Measurements from ENCODE around the gene CNGB1.
"Not testable (repeated sequence)": the region's sequence is repeated elsewhere in the genome, so short reads cannot be mapped to it uniquely, and the experiment has no call there.

CNGB1 gene

DNA sequence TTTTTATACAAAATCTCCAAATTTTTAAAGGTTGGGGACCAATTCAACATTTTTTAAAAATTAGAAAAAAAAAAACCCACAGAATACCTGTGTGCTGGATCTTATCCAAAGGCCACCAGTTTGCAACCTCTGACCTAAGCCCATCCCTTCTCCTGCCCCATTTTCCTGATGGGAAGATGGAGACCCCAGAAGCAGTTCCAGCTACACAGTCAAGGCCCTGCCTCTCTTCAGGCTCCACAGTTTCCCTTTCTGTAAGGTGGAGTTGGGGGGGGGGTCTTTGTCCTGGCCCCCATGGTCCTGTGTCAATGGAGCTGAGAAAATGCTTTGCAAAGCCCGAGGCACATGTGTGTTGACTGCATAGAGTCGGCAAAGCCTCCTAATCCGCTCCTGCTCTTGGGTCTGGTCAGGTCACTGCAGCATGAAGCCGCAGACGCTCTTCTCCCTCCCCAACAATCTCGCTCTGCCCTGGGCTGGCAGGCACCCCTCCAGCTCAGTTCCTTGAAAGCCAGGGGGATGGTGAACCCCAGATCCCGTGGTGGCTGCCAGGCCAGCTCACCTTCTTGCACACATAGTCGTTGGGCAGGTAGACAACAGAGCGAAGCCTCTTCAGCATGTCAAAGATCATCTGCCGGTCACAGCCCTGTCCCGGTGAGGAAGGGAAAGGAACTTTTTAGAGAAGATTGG lies 70.0 kb downstream of the CNGB1 start:
- DNase-seq, result no peak

GRCh38 chr16:57899771-57900661 lies 70.9 kb downstream of the CNGB1 start:
- DNase-seq, result peak; percentile 48 to 62 (median 55)

DNA sequence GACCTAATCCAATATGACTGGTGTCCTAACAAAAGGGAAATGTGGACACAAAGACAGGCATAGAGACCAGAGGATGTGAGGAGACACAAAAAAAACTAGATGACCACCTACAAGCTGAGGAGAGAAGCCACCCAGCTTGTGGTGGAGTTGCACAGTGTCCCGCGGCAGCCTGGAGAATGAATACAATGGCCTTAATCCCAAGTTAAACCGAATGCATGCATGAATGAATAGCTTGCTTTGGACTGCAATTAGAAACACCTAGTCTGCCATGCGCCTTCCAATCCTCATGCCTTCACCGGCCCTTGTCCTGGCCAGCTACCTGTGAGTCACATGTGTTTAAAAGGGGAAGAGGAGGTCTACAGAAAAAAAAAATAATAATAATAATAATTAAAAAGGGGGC lies 72.0 kb downstream of the CNGB1 start:
- DNase-seq, result no peak

DNA sequence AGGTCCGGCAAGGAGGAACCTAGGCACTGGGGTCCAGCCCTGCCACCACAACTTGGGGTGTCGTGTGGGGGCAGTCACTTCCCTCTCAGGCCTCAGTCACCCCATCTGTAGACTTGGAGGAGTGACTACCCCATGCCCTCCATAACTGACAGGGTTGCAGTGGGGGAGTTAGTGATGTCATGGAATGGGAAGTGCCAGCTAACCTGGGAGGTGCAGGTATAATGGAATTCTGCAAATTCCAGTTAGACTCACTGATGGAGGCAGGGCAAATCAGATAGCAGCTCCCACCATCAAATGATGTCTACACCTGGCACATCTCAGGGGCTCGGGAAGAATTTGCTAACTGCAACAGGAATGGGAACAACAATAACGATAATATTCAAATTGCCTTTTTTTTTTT lies 72.9 kb downstream of the CNGB1 start:
- no peak for DNase-seq

- no peak for DNase-seq
These were observed 73.7 kb downstream of the CNGB1 start for GRCh38 chr16:57897053-57897784.

DNA sequence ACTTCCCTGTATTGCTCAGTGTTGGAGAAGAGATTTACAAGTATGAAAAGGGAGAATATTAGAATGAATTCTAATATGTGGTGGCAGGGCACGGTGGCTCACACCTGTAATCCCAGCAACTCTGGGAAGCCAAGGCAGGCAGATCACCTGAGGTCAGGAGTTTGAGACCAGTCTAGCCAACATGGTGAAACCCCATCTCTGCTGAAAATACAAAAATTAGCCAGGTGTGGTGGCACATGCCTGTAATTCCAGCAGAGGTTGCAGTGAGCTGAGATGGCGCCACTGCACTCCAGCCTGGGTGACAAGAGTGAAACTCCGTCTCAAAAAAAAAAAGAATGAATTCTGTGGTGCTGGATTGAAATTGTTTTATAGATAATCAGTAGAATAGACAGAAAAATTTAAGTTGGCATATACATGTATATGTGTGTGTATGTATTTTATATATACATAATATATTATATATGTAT lies 75.8 kb downstream of the CNGB1 start:
- DNase-seq, result not testable (repeated sequence)

DNA sequence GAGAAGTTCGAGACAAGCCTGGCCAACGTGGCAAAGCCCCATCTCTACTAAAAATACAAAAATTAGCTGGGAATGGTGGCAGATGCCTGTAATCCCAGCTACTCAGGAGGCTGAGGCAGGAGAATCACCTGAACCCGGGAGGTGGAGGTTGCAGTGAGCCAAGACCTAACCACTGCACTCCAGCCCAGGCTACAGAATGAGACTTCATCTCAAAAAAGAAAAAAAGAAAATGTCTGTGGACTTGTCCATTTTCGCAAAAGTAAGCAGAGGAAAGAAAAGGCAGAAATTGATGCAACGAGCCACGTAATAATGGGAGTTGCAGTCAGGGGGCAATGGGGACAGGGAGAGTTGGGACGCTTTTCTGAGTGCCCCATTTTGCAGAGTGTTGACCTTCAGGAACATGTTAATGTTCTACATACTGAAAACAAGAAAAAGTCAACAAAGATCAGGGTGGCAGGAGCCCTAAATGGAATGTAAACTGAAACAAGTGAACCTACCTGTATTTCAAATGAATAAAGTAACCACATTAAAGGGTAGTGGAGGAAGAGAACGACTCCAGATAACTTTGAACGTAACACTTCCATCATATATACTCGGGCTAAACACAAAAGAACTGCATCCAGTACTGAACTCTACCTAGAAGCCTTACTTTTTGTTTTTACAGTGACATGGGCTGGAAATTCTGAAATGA lies 76.4 kb downstream of the CNGB1 start:
- DNase-seq, result no peak

- DNase-seq, result no peak
These were observed 77.2 kb downstream of the CNGB1 start for GRCh38 chr16:57893559-57894389.

GRCh38 chr16:57893217-57893558 lies 77.7 kb downstream of the CNGB1 start:
- DNase-seq, result no peak

- no peak for DNase-seq
These were observed 78.4 kb downstream of the CNGB1 start for GRCh38 chr16:57892447-57893096.

DNA sequence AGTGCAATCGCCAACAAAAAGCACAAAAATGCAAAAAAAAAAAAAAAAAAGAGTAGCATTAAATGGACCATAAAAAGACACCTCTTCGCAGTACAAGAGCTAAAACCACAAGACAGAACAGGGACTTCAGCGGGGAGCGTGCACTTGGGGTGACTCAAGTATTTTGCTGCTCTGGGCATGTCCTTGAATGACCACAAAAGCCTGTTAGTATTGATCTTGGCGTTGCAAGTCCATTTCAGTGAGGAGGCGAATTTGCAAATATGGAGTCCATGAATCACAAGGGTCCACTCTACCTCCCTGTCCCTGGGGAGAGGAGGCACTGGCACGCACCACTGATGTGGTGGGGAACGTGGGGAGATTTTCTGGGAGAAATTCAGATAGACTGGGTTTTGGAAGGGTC lies 78.9 kb downstream of the CNGB1 start:
- no peak for DNase-seq

- DNase-seq, result no peak
These were observed 80.2 kb downstream of the CNGB1 start for GRCh38 chr16:57890752-57891111.

- DNase-seq, result no peak
These were observed 80.8 kb downstream of the CNGB1 start for GRCh38 chr16:57889960-57890751.

DNA sequence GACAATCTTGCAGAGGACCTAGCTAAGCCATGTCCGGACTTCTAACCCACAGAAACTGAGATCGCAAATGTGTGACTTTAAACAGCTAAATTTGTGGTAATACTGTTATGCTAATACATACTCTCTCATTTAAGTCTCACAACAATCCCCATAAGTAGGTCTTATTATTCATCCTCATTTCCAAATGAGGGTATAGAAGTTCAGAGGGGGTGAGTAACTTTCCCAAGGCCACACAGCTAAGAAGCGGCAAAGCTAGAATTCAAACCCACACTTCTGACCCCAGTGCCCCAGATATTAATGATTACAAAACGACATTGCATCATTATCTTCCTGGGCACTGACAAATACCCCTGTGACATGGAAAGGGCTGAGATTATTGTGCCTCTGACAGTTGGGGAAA lies 81.4 kb downstream of the CNGB1 start:
- no peak for DNase-seq

DNA sequence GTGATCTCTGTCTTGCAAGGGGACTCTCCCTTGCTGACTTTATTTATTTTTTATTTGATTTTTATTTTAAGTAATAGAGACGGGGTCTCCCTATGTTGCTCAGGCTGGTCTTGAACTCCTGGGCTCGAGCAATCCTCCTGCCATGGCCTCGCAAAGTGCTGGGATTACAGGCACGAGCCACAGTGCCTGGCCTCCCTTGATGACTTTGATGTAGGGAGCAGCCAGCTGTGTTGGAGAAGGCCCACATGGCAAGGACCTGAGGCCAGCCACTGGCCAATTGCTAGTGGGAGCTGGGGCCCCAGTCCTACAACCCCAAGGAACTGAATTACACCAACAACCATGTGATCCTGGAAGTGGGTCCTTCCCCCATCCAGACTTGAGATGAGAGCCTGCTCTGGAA lies 81.8 kb downstream of the CNGB1 start:
- DNase-seq, result no peak

GRCh38 chr16:57888128-57888527 lies 82.8 kb downstream of the CNGB1 start:
- no peak for DNase-seq

- DNase-seq, result no peak
These were observed 83.2 kb downstream of the CNGB1 start for GRCh38 chr16:57887711-57888110.

DNA sequence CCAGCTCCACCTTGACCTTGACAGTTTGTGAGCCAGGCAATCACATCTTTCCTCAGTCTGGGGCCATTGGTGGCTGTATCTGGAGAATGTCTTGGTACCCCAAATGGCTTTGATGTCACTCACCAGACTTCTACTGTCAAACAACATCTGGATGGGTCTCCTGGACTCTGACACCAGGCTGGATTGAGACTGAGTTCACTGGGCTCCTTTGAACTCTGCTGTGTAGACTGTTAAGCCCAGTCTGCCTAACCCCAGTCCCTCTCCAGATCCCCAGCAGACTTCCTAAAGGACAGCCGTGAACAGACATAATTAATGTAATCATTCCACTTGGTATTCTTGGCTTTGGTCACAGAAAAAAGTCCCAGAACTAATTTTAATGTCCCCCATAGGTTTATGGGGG lies 84.5 kb downstream of the CNGB1 start:
- no peak for DNase-seq

DNA sequence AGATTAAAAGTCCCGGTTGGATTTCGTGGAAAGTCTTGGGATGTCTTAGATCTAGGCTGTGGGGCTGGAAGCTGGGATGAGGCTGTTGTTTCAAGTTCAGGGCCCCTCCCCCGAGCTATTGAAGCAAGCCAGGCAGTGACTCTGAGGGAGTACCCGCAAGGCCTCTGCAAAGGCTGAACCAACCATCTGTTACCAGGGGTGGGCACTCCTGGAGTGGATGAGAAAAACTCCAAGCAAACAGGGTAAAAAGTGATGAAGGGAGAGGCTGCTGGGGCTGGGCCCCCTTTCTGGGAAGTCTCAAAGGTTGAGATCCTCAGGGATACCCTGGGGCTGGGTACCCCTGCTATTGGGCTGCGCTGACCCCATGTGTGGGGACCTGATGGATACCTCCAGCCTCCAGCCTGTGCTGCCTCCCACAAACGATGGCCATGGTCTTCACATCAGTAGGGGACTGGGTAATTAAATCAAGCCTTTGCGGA lies 86.2 kb downstream of the CNGB1 start:
- no peak for DNase-seq

- DNase-seq, result no peak
These were observed 86.8 kb downstream of the CNGB1 start for GRCh38 chr16:57883953-57884654.
